Measurements from ENCODE around the gene DYNLT5. TPM values are rescaled to one million over a fixed set of nuclear protein-coding genes. Genes with fewer than 3 reads are reported as not detected.

DYNLT5 gene
- total RNA-seq, 1 experiment from 2014 or later = 0.83 TPM

DNA sequence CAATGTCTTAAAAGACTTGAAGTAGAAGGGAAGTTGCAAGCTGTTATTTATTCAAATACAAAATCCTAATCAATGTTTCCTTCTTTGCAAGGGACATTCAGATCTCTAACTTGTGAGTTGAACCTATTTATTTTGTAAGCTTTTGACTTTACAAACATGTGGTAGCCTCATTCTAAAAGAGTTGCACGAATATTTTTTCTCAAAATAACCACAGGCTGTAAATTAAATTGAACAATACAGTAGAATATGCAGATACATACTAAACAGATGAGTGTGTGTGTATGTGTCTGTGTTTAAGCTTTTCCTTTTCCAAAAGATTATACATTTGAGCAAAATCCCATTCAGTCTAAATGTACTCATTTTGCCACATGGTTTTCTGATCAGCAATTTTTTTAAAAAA is 4.8 kb upstream of the DYNLT5 start:
- H2AK5ac ChIP-seq (ENCODE audit: insufficient read length, low read length) = no peak overlapping the region
- DNase-seq = no peak

More for the DNA sequence above, 4.8 kb upstream of the DYNLT5 start:
- TF ChIP-seq, protein P1, sequence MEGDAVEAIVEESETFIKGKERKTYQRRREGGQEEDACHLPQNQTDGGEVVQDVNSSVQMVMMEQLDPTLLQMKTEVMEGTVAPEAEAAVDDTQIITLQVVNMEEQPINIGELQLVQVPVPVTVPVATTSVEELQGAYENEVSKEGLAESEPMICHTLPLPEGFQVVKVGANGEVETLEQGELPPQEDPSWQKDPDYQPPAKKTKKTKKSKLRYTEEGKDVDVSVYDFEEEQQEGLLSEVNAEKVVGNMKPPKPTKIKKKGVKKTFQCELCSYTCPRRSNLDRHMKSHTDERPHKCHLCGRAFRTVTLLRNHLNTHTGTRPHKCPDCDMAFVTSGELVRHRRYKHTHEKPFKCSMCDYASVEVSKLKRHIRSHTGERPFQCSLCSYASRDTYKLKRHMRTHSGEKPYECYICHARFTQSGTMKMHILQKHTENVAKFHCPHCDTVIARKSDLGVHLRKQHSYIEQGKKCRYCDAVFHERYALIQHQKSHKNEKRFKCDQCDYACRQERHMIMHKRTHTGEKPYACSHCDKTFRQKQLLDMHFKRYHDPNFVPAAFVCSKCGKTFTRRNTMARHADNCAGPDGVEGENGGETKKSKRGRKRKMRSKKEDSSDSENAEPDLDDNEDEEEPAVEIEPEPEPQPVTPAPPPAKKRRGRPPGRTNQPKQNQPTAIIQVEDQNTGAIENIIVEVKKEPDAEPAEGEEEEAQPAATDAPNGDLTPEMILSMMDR (conservative IDR thresholded peaks at IDR 0.05) = no peak
- Mint-ChIP-seq H3K27me3 (ENCODE audit: low read depth) (peaks cover 25% of the 10 kb centered on the region), H3K36me3 (ENCODE audit: insufficient read depth in 1 of 3, low read depth in 3 of 3) (no peaks in the 10 kb centered on the region), H3K9me3 (no peaks in the 10 kb centered on the region), H3K4me1 (peaks cover 0 to 3% of the 10 kb centered on the region in 2 experiments; a peak in 1 of 4 replicates), H3K4me3 (no peak overlapping the region), H3K27ac (no peak overlapping the region)
- H3K27ac ChIP-seq (ENCODE audit: insufficient read length, low read depth, low read length) = no peak overlapping the region
- no peak overlapping the region for H3K4me2 ChIP-seq (ENCODE audit: insufficient read depth, insufficient read length, low read length)
- H4K8ac ChIP-seq (replicated peaks; ENCODE audit: insufficient read length, low read depth, low read length) = no peak overlapping the region
- H3T11ph ChIP-seq (ENCODE audit: low read length) = no peak overlapping the region
- no peak overlapping the region for H4K91ac ChIP-seq (ENCODE audit: insufficient read length, low read depth, low read length)
- peaks cover 6% of the 10 kb centered on the region for H3K23me2 ChIP-seq (ENCODE audit: insufficient read length, low read depth, low read length, poor library complexity, severe bottlenecking)
- no peaks in the 10 kb centered on the region; the same call in 1 of the 2 replicates for H3K4me1 ChIP-seq (ENCODE audit: insufficient read depth, low read length)
- H3K9me3 ChIP-seq (ENCODE audit: control insufficient read depth, low read depth, low read length) = no peaks in the 10 kb centered on the region
- H3K9ac ChIP-seq (ENCODE audit: extremely low read depth, insufficient read length, low read length) = no peak overlapping the region
- H2BK5ac ChIP-seq (ENCODE audit: insufficient read length, low read length) = no peak overlapping the region
- H2BK20ac ChIP-seq (ENCODE audit: low read depth, low read length, poor library complexity, severe bottlenecking) = no peak overlapping the region
- no peak overlapping the region for H3K56ac ChIP-seq (ENCODE audit: insufficient read length, low read depth, low read length)
- no peak overlapping the region for H3K14ac ChIP-seq (ENCODE audit: insufficient read depth, low read length)
- no peak overlapping the region for H4K5ac ChIP-seq (ENCODE audit: insufficient read length, low read depth, low read length)
- H3K27me3 ChIP-seq (ENCODE audit: insufficient read depth, low read length) = no peaks in the 10 kb centered on the region; the same call in 1 of the 2 replicates
- no peaks in the 10 kb centered on the region for H4K20me1 ChIP-seq (ENCODE audit: control insufficient read depth, insufficient read depth, insufficient read length)
- H3K4ac ChIP-seq (ENCODE audit: low read depth, low read length) = no peak overlapping the region
- WGBS (ENCODE audit: extremely low coverage, insufficient read length, low lambda C conversion rate) = no CpG with 5 or more reads among the region's 1 CpG
- no peak overlapping the region for H2BK15ac ChIP-seq (ENCODE audit: low read depth, low read length)
- no peak overlapping the region for H2BK120ac ChIP-seq (ENCODE audit: low read depth, low read length, poor library complexity, severe bottlenecking)
- H3K18ac ChIP-seq (ENCODE audit: insufficient read length, low read depth, low read length) = no peak overlapping the region
- no peak overlapping the region for H3K23ac ChIP-seq (ENCODE audit: insufficient read length, low read depth, low read length)
- no peak overlapping the region for H2AFZ ChIP-seq (ENCODE audit: low read length)
- no peaks in the 10 kb centered on the region for H3K79me1 ChIP-seq (ENCODE audit: insufficient read depth, low read depth, low read length, poor library complexity, severe bottlenecking)
- no peak overlapping the region for H2BK12ac ChIP-seq (ENCODE audit: insufficient read length, low read depth, low read length)
- no peaks in the 10 kb centered on the region for H3K79me2 ChIP-seq (ENCODE audit: insufficient read depth, low read length)
